Urinary bladder (tissue), 4 donors: ENCODE results near the gene FKBP1B. TPM values are rescaled to one million over a fixed set of nuclear protein-coding genes. Genes with fewer than 3 reads are reported as not detected.
"Not testable (repeated sequence)": the region's sequence is repeated elsewhere in the genome, so short reads cannot be mapped to it uniquely, and the experiment has no call there.

Source experiments
- DNase-seq: peaks from one replicate; pipeline ENCODE4 v3.0.0-alpha.2; 2015; ENCODE audit errors: extremely low spot score
- H3K27ac ChIP-seq: one replicate; pipeline ENCODE4 v1.5.1; 2013; ENCODE audit warnings: low read depth, mild to moderate bottlenecking, moderate library complexity
- H3K36me3 ChIP-seq: one replicate; pipeline ENCODE4 v1.6.1; 2013; ENCODE audit warnings: mild to moderate bottlenecking, moderate library complexity; ENCODE audit not compliant: insufficient read depth
- H3K4me1 ChIP-seq: one replicate; pipeline ENCODE4 v1.6.1; 2013; ENCODE audit warnings: mild to moderate bottlenecking, moderate library complexity; ENCODE audit not compliant: insufficient read depth
- H3K4me3 ChIP-seq: one replicate; pipeline ENCODE4 v1.5.1; 2013; ENCODE audit warnings: low read depth, low read length
- WGBS: extraction: QIAGEN DNeasy Blood & Tissue Kit; methylation state at CpG from one replicate; pipeline ENCODE4 v1.1.7; 2013; 5-methylcytosine and 5-hydroxymethylcytosine counted together
- polyA plus RNA-seq: library from polyadenylated mRNA; stranded (reverse); fragments of 200-250 nt; gene quantifications from one replicate; pipeline ENCODE4 v1.2.3, GENCODE V29; 2013
- total RNA-seq: library from RNA; depleted of rRNA; stranded (reverse); fragments of >200 nt; gene quantifications from one replicate; pipeline ENCODE4 v1.2.3, GENCODE V29; 2014
- donor health status: healthy with polysubstance abuse.
- donor health status: healthy.

Gene FKBP1B
- total and polyA plus RNA-seq, 2 donors, result 5.1 to 10.5 TPM

- WGBS, result under 1% methylated on average over 44 of the region's 44 CpGs
- peak within 1 kb of the TSS; percentile 76 for H3K27ac ChIP-seq
- no peaks in the 10 kb centered on the region for H3K36me3 ChIP-seq
- H3K4me3 ChIP-seq, result peak within 1 kb of the TSS; percentile 33
- no peaks in the 10 kb centered on the region for H3K4me1 ChIP-seq
- DNase-seq, result peak; percentile 78
Observed at GRCh38 chr2:24084386-24085199, 35.1 kb downstream of the FKBP1B start, which contains the start of gene TP53I3. Gene TP53I3, minus strand, starts transcription at chr2:24084834. Its CDS starts 508 bp downstream, at chr2:24084326.

DNA sequence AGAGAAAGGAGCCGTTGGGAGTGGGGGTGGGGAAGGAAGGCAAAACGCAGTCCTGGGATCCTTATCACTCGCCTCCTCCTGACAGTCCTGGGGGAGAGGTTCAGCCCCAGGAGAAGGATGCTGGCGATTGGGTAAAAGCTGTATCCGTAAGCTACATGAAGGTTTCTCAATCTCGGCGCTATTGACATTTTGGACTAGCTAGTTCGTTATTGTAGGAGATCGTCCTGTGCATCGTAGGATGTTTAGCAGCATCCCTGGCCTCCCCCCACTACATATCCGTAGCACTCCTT, 35.6 kb downstream of the FKBP1B start:
- 10% methylated on average over 11 of the region's 11 CpGs for WGBS
- H3K4me1 ChIP-seq, result no peaks in the 10 kb centered on the region
- peak overlapping the region; percentile 76 for H3K27ac ChIP-seq

GRCh38 chr2:24086241-24086640, 36.7 kb downstream of the FKBP1B start:
- H3K27ac ChIP-seq, result no peak overlapping the region
- 98% methylated on average over 1 of the region's 1 CpG for WGBS
- H3K36me3 ChIP-seq, result no peaks in the 10 kb centered on the region
- no peak for DNase-seq
- no peak overlapping the region for H3K4me3 ChIP-seq
- H3K4me1 ChIP-seq, result no peaks in the 10 kb centered on the region

More for the DNA sequence above, 35.6 kb downstream of the FKBP1B start:
- peak overlapping the region; percentile 33 for H3K4me3 ChIP-seq
- H3K36me3 ChIP-seq, result no peaks in the 10 kb centered on the region
- no peak for DNase-seq

GRCh38 chr2:24087032-24087431, 37.5 kb downstream of the FKBP1B start:
- Histone ChIP-seq H3K4me3 (no peak overlapping the region), H3K36me3 (no peaks in the 10 kb centered on the region), H3K27ac (no peak overlapping the region), H3K4me1 (no peaks in the 10 kb centered on the region)
- no peak for DNase-seq
- WGBS, result 79% methylated on average over 3 of the region's 3 CpGs

- Histone ChIP-seq H3K27ac (no peak overlapping the region), H3K36me3 (no peaks in the 10 kb centered on the region), H3K4me3 (no peak overlapping the region), H3K4me1 (no peaks in the 10 kb centered on the region)
- 69% methylated on average over 2 of the region's 2 CpGs for WGBS
- DNase-seq, result no peak
Observed at GRCh38 chr2:24088821-24089359, 39.3 kb downstream of the FKBP1B start.

DNA sequence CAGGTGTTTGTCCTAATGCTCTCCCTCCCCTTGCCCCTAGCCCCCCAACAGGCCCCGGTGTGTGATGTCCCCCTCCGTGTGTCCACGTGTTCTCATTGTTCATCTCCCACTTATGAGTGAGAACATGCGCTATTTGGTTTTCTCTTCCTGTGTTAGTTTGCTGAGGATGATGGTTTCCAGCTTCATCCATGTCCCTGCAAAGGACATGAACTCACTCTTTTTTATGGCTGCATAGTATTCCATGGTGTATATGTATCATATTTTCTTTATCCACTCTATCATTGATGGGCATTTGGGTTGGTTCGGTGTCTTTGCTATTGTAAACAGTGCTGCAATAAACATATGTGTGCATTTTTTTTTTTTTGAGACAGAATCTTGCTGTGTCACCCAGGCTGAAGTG, 43.7 kb downstream of the FKBP1B start:
- not testable (repeated sequence) for H3K4me3 ChIP-seq, H3K36me3 ChIP-seq, H3K4me1 ChIP-seq, H3K27ac ChIP-seq, DNase-seq
- over 99% methylated on average over 5 of the region's 5 CpGs for WGBS

- H3K4me3 ChIP-seq, H3K4me1 ChIP-seq, DNase-seq, H3K27ac ChIP-seq, H3K36me3 ChIP-seq: not testable (repeated sequence)
- 67% methylated on average over 17 of the region's 17 CpGs for WGBS
Observed at GRCh38 chr2:24095171-24095677, 45.7 kb downstream of the FKBP1B start.

GRCh38 chr2:24100732-24101131, 51.2 kb downstream of the FKBP1B start:
- not testable (repeated sequence) for H3K4me1 ChIP-seq, H3K4me3 ChIP-seq, DNase-seq, H3K27ac ChIP-seq, H3K36me3 ChIP-seq
- 93% methylated on average over 2 of the region's 2 CpGs for WGBS

GRCh38 chr2:24101992-24102391, 52.5 kb downstream of the FKBP1B start:
- Histone ChIP-seq H3K36me3 (no peaks in the 10 kb centered on the region), H3K27ac (no peak overlapping the region), H3K4me1 (no peaks in the 10 kb centered on the region), H3K4me3 (no peak overlapping the region)
- DNase-seq, result no peak
- 73% methylated on average over 2 of the region's 2 CpGs for WGBS

DNA sequence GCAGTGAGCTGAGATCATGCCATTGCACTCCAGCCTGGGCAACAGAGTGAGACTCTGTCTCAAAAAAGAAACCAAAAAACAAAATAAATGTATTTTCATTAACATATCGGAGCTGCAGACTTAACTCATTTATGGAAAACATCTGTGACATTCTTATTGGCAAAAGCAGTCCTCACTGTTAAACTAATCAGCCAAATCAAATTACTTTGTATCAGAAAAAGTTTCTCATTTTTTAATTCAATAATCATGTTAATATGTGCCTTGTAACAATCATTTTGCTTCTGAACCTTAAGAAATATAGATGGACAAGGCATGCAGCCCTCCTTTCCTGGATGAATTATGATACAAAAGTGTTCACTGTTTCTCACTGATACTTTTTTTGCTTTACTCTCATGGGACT, 53.1 kb downstream of the FKBP1B start:
- no peak overlapping the region for H3K27ac ChIP-seq
- no peak overlapping the region for H3K4me3 ChIP-seq
- no peak for DNase-seq
- H3K36me3 ChIP-seq, result no peaks in the 10 kb centered on the region
- WGBS, result 82% methylated on average over 1 of the region's 1 CpG
- no peaks in the 10 kb centered on the region for H3K4me1 ChIP-seq

- Histone ChIP-seq H3K27ac (no peak overlapping the region), H3K4me1 (no peaks in the 10 kb centered on the region), H3K36me3 (no peaks in the 10 kb centered on the region), H3K4me3 (no peak overlapping the region)
- DNase-seq, result no peak
- WGBS, result 94% methylated on average over 8 of the region's 8 CpGs
Observed at GRCh38 chr2:24104110-24104650, 54.6 kb downstream of the FKBP1B start.

- no peak for DNase-seq
- Histone ChIP-seq H3K4me3 (no peak overlapping the region), H3K4me1 (no peaks in the 10 kb centered on the region), H3K36me3 (no peaks in the 10 kb centered on the region), H3K27ac (no peak overlapping the region)
- WGBS, result 66% methylated on average over 4 of the region's 4 CpGs
Observed at GRCh38 chr2:24104906-24105305, 55.4 kb downstream of the FKBP1B start.

- Histone ChIP-seq H3K4me1 (no peaks in the 10 kb centered on the region), H3K27ac (no peak overlapping the region), H3K4me3 (no peak overlapping the region), H3K36me3 (no peaks in the 10 kb centered on the region)
- no peak for DNase-seq
- WGBS, result 48% methylated on average over 2 of the region's 2 CpGs
Observed at GRCh38 chr2:24105816-24106215, 56.3 kb downstream of the FKBP1B start.

DNA sequence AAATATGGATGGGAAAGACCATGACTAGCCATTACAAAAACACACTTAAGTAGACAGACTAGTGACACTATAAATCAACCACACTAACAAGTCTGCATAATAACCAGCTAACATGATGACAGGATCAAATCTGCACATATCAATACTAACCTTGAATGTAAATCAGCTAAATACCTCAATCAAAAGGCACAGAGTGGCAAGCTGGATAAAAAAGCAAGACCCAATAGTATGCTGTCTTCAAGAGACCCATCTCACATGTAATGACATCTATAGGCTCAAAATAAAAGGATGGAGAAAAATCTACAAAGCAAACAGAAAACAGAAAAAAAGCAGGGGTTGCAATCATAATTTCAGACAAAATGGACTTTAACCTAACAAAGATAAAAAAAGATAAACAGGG, 57.2 kb downstream of the FKBP1B start:
- Histone ChIP-seq H3K4me1 (no peaks in the 10 kb centered on the region), H3K27ac (no peak overlapping the region), H3K4me3 (no peak overlapping the region), H3K36me3 (no peaks in the 10 kb centered on the region)
- DNase-seq, result no peak
